ENCODE data around the gene SEMA4C. TPM values are rescaled to one million over a fixed set of nuclear protein-coding genes. Genes with fewer than 3 reads are reported as not detected.
A peak's percentile ranks its signal among the peaks of the same experiment; 100 is the strongest.

The SEMA4C gene
- total and polyA plus RNA-seq, 9 of the 15 experiments (the other 6 are each of a cell fraction or from before 2014, with no cell fraction given): 0.32 to 59.7 (median 23.9) TPM

- peaks cover 41 to 91% of the 10 kb centered on the region in 2 experiments for H3K4me1 ChIP-seq (replicated peaks in 1 of 2; ENCODE audit: control insufficient read depth in 2 of 2, insufficient read depth in 2 of 2, low read length in 2 of 2)
- peak overlapping the region in 1 of 2 experiments; percentile 85; a peak in 2 of 4 replicates for H3K9ac ChIP-seq (ENCODE audit: insufficient read depth in 1 of 2, low read depth in 2 of 2, low read length in 2 of 2)
- DNase-seq (ENCODE audit: extremely low read depth in 1 of 4, low spot score in 3 of 4) (peak in 2 of 4 experiments; percentile 37 to 47), FAIRE-seq (peak; percentile 78), ATAC-seq (peak; percentile 12)
- no peaks in the 10 kb centered on the region for H3K27me3 ChIP-seq (ENCODE audit: control insufficient read depth in 2 of 2, insufficient read depth in 2 of 2, low read length in 2 of 2)
- H4K20me1 ChIP-seq (replicated peaks; ENCODE audit: control insufficient read depth, insufficient read depth, low read length): no peaks in the 10 kb centered on the region
- no TSS peak for BruUV-seq (replicated peaks)
- H2AFZ ChIP-seq (ENCODE audit: low read depth, low read length): no peak overlapping the region
- intact Hi-C loops (cut with micrococcal nuclease) (no loop called here), in situ Hi-C loops (cut with MboI) (no loop called here)
- WGBS (ENCODE audit: insufficient coverage, low coverage, missing lambda C conversion rate): 77% methylated on average over 16 of the region's 16 CpGs
- CTCF ChIA-PET (ENCODE audit: low intra/inter-chr PET ratio): no interaction called here
- POLR2A ChIA-PET: interaction anchor here (0.9 to 11.3 kb wide), 5 partner anchors 8 to 88 kb away, joined by 3 to 112 read pairs (median 5); no protein-coding TSS in a partner anchor
- peaks cover 13% of the 10 kb centered on the region; the same call in 2 of the 3 replicates for H3K79me2 ChIP-seq (ENCODE audit: control insufficient read depth, insufficient read depth, low read length)
- H3K9me3 ChIP-seq (replicated peaks; ENCODE audit: control insufficient read depth, insufficient read depth, low read depth, low read length): no peaks in the 10 kb centered on the region
- H3K36me3 ChIP-seq (ENCODE audit: control insufficient read depth, insufficient read depth, low read length): peaks cover 14% of the 10 kb centered on the region; the same call in 2 of the 3 replicates
- no peak overlapping the region for H3K4me2 ChIP-seq (ENCODE audit: insufficient read depth, low read length)
- H3K27ac ChIP-seq (ENCODE audit: extremely low read depth, low read depth, low read length): peak overlapping the region; percentile 30; the same call in 1 of the 3 replicates
- H3K9me1 ChIP-seq (ENCODE audit: control insufficient read depth, insufficient read depth, low read length): peaks cover 4% of the 10 kb centered on the region
- no peak overlapping the region for H3K4me3 ChIP-seq
- TF ChIP-seq SREBF2 (CRISPR knock-in tag; IDR thresholded peaks at IDR 0.05): no peak
- no peak for TF ChIP-seq ZNF384 (IDR thresholded peaks at IDR 0.05; ENCODE audit: low read depth, low read length)
- peak; percentile 35; the same call in 1 of the 2 replicates for TF ChIP-seq PHB (CRISPR knock-in tag; IDR thresholded peaks at IDR 0.05)
- no peak for TF ChIP-seq HMG20A (CRISPR knock-in tag; conservative IDR thresholded peaks at IDR 0.05)
- TF ChIP-seq SREBF1 (IDR thresholded peaks at IDR 0.05; ENCODE audit: borderline replicate concordance, low read depth, low read length): no peak
- TF ChIP-seq RBFOX2 (IDR thresholded peaks at IDR 0.05; ENCODE audit: low read depth, low read length): peak; percentile 43
- no peak for TF ChIP-seq JUND (IDR thresholded peaks at IDR 0.05; ENCODE audit: borderline replicate concordance, low read depth, low read length)
- no peak for TF ChIP-seq JUND (tag; IDR thresholded peaks at IDR 0.05; ENCODE audit: borderline replicate concordance, low read depth, low read length)
- TF ChIP-seq ZNF512 (tag; IDR thresholded peaks at IDR 0.05): no peak
- peak; percentile 59; the same call in 1 of the 2 replicates for TF ChIP-seq ZNF77 (CRISPR knock-in tag; IDR thresholded peaks at IDR 0.05)
- 0 out of 2 replicates have a peak, but pooled peaks have one; percentile 41 for TF ChIP-seq PRMT5 (CRISPR knock-in tag; IDR thresholded peaks at IDR 0.05)
- no peak for TF ChIP-seq ZZZ3 (IDR thresholded peaks at IDR 0.05)
- no peak for TF ChIP-seq GTF2A2 (tag; IDR thresholded peaks at IDR 0.05)
- TF ChIP-seq PATZ1 (CRISPR knock-in tag; IDR thresholded peaks at IDR 0.05; ENCODE audit: borderline replicate concordance): no peak
- TF ChIP-seq NR1H2 (CRISPR knock-in tag; IDR thresholded peaks at IDR 0.05): no peak
- no peak for TF ChIP-seq BRF1 (IDR thresholded peaks at IDR 0.05; ENCODE audit: borderline replicate concordance, extremely low read depth, insufficient read length)
- TF ChIP-seq TFAP4 (CRISPR knock-in tag; IDR thresholded peaks at IDR 0.05; ENCODE audit: borderline replicate concordance): peak; percentile 3; the same call in 1 of the 2 replicates
- TF ChIP-seq SP1 (CRISPR knock-in tag; IDR thresholded peaks at IDR 0.05): peak; percentile 36; the same call in 1 of the 2 replicates
Observed at GRCh38 chr2:96876269-96877041, 6.6 kb upstream of the SEMA4C start.
